ENCODE results near the gene TRIM26.

DNA sequence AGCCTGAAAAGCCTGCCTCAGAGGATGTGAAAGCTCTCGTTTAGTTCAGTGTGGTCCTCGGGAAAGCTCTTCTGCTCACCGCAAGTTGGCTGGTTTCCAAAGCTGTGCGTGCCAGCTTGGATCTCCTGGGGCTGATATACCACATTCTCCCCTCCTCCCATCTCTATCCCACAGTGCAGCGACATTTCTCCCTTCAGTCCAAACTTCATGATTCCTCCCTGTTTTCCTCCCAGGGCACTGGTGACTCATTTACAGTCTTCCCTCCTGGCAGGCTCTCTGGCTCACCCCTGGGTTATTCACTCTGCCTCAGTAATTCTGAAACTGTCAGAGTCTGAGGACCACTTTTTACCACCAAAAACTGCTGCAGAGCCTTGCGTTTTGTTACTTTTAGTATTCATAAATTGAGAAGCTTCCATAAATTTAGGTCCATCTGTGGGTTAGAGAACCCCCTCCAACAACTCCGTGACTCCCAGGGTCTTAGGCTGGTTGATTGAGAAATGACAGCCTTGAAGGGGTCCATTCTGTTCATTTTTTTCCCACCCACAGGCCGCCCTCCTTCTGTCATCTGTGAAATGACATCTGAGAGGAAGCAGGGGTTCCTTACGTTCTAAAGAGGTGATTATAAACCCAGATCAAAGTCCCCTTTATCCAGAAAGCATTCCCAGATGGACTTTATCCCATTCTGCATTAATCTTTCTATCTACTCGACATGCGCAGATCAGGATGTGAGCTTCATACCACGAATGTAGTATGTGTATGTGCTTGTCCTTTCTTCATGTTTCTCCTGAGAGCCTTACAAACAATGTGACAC is 58.3 kb downstream of the TRIM26 start:
- TF ChIP-seq POLR2AphosphoS5 (IDR thresholded peaks at IDR 0.05; ENCODE audit: borderline replicate concordance, low read depth, low read length) (no peak), FOXP2 (optimal IDR thresholded peaks at IDR 0.05; ENCODE audit: control extremely low read depth, extremely low read length, insufficient read depth) (no peak)
